ENCODE data around the gene TBC1D25. TPM values are rescaled to one million over a fixed set of nuclear protein-coding genes. Genes with fewer than 3 reads are reported as not detected.
A peak's percentile ranks its signal among the peaks of the same experiment; 100 is the strongest.
"Not testable (repeated sequence)": the region's sequence is repeated elsewhere in the genome, so short reads cannot be mapped to it uniquely, and the experiment has no call there.

The TBC1D25 gene
- total and polyA plus RNA-seq, 2 donors from 2014 or later = 6.0 to 16.3 TPM

- Histone ChIP-seq H3K27me3 (ENCODE audit: control insufficient read depth, insufficient read depth, low read length) (no peaks in the 10 kb centered on the region), H3K36me3 (ENCODE audit: control insufficient read depth in 2 of 3, insufficient read depth in 3 of 3, low read length in 3 of 3) (no peaks in the 10 kb centered on the region), H3K9ac (ENCODE audit: low read length in 3 of 3) (no peak overlapping the region), H3K4me3 (ENCODE audit: low read length in 3 of 3) (no peak overlapping the region), H3K9me3 (ENCODE audit: control insufficient read depth in 2 of 3, insufficient read depth in 1 of 3, low read length in 3 of 3) (no peaks in the 10 kb centered on the region), H3K27ac (ENCODE audit: low read depth in 2 of 2, low read length in 2 of 2) (no peak overlapping the region), H3K4me1 (ENCODE audit: control insufficient read depth in 2 of 3, insufficient read depth in 2 of 3, low read depth in 1 of 3, low read length in 3 of 3) (no peaks in the 10 kb centered on the region)
- peak in 1 of 5 donors; percentile 7 for DNase-seq
- FAIRE-seq = no peak
- no peak for TF ChIP-seq CTCF (IDR thresholded peaks at IDR 0.05; ENCODE audit: borderline replicate concordance, extremely low read depth, insufficient read depth)
- intact Hi-C loops (cut with DNase I) = no loop called here
These were observed 24.6 kb upstream of the TBC1D25 start for GRCh38 chrX:48514868-48515460.

DNA sequence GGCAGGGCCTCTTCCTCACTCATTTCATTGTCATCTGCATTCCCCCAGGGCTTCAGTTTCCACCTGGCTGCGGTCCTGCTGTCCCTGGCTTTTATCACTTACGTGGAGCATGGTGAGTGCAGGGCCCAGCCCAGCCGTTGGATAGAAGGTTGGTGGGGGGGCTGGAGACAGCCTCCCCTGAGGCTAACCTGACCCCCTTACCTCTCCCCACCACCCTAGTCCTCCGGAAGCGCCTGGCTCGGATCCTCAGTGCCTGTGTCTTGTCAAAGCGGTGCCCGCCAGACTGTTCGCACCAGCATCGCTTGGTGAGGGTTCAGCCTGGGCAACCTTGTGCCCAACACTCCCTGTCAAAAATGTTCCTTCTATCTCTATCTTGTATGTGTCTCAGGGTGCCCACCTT lies 23.7 kb upstream of the TBC1D25 start:
- FAIRE-seq (no peak), DNase-seq (no peak)
- no peaks in the 10 kb centered on the region for H3K4me1 ChIP-seq (ENCODE audit: control insufficient read depth in 2 of 3, insufficient read depth in 2 of 3, low read depth in 1 of 3, low read length in 3 of 3)
- intact Hi-C loops (cut with DNase I) = no loop called here
- H3K36me3 ChIP-seq (ENCODE audit: control insufficient read depth in 2 of 3, insufficient read depth in 3 of 3, low read length in 3 of 3) = no peaks in the 10 kb centered on the region
- no peak overlapping the region for H3K4me3 ChIP-seq (ENCODE audit: low read length in 3 of 3)
- H3K9me3 ChIP-seq (ENCODE audit: control insufficient read depth in 2 of 3, insufficient read depth in 1 of 3, low read length in 3 of 3) = no peaks in the 10 kb centered on the region
- no peak overlapping the region for H3K27ac ChIP-seq (ENCODE audit: low read depth in 2 of 2, low read length in 2 of 2)
- no peak for TF ChIP-seq CTCF (IDR thresholded peaks at IDR 0.05; ENCODE audit: borderline replicate concordance, extremely low read depth, insufficient read depth)
- H3K27me3 ChIP-seq (ENCODE audit: control insufficient read depth, insufficient read depth, low read length) = no peaks in the 10 kb centered on the region
- H3K9ac ChIP-seq (ENCODE audit: low read length in 3 of 3) = no peak overlapping the region

- Histone ChIP-seq H3K4me1 (ENCODE audit: control insufficient read depth in 2 of 3, insufficient read depth in 2 of 3, low read depth in 1 of 3, low read length in 3 of 3) (no peaks in the 10 kb centered on the region), H3K9ac (ENCODE audit: low read length in 3 of 3) (no peak overlapping the region), H3K27ac (ENCODE audit: low read depth in 2 of 2, low read length in 2 of 2) (no peak overlapping the region), H3K36me3 (ENCODE audit: control insufficient read depth in 2 of 3, insufficient read depth in 3 of 3, low read length in 3 of 3) (no peaks in the 10 kb centered on the region), H3K9me3 (ENCODE audit: control insufficient read depth in 2 of 3, insufficient read depth in 1 of 3, low read length in 3 of 3) (no peaks in the 10 kb centered on the region), H3K27me3 (ENCODE audit: control insufficient read depth, insufficient read depth, low read length) (no peaks in the 10 kb centered on the region), H3K4me3 (ENCODE audit: low read length in 3 of 3) (no peak overlapping the region)
- intact Hi-C loops (cut with DNase I) = no loop called here
- no peak for FAIRE-seq
- no peak for TF ChIP-seq CTCF (IDR thresholded peaks at IDR 0.05; ENCODE audit: borderline replicate concordance, extremely low read depth, insufficient read depth)
- DNase-seq = no peak
These were observed 23.2 kb upstream of the TBC1D25 start for GRCh38 chrX:48516285-48516684.

- no peaks in the 10 kb centered on the region for H3K4me1 ChIP-seq (ENCODE audit: control insufficient read depth in 2 of 3, insufficient read depth in 2 of 3, low read depth in 1 of 3, low read length in 3 of 3)
- no peaks in the 10 kb centered on the region for H3K27me3 ChIP-seq (ENCODE audit: control insufficient read depth, insufficient read depth, low read length)
- H3K27ac ChIP-seq (ENCODE audit: low read depth in 2 of 2, low read length in 2 of 2) = no peak overlapping the region
- intact Hi-C loops (cut with DNase I) = no loop called here
- no peak overlapping the region for H3K4me3 ChIP-seq (ENCODE audit: low read length in 3 of 3)
- no peaks in the 10 kb centered on the region for H3K9me3 ChIP-seq (ENCODE audit: control insufficient read depth in 2 of 3, insufficient read depth in 1 of 3, low read length in 3 of 3)
- H3K9ac ChIP-seq (ENCODE audit: low read length in 3 of 3) = no peak overlapping the region
- H3K36me3 ChIP-seq (ENCODE audit: control insufficient read depth in 2 of 3, insufficient read depth in 3 of 3, low read length in 3 of 3) = no peaks in the 10 kb centered on the region
- FAIRE-seq (no peak), DNase-seq (no peak)
- no peak for TF ChIP-seq CTCF (IDR thresholded peaks at IDR 0.05; ENCODE audit: borderline replicate concordance, extremely low read depth, insufficient read depth)
These were observed 22.5 kb upstream of the TBC1D25 start for GRCh38 chrX:48516987-48517386.

GRCh38 chrX:48519481-48519880 lies 20.0 kb upstream of the TBC1D25 start:
- H3K9me3 ChIP-seq (ENCODE audit: control insufficient read depth in 2 of 3, insufficient read depth in 1 of 3, low read length in 3 of 3); H3K9ac ChIP-seq (ENCODE audit: low read length in 3 of 3); H3K27ac ChIP-seq (ENCODE audit: low read depth in 2 of 2, low read length in 2 of 2); H3K36me3 ChIP-seq (ENCODE audit: control insufficient read depth in 2 of 3, insufficient read depth in 3 of 3, low read length in 3 of 3); DNase-seq; H3K4me3 ChIP-seq (ENCODE audit: low read length in 3 of 3); intact Hi-C loops (cut with DNase I); H3K4me1 ChIP-seq (ENCODE audit: control insufficient read depth in 2 of 3, insufficient read depth in 2 of 3, low read depth in 1 of 3, low read length in 3 of 3); H3K27me3 ChIP-seq (ENCODE audit: control insufficient read depth, insufficient read depth, low read length); FAIRE-seq: not testable (repeated sequence)
